Liver (tissue), 3 donors: ENCODE results near the gene ATP6V0A4.

ENCODE experiments used
- FOXA2 ChIP-seq: IDR thresholded peaks from 2 replicates; pipeline ENCODE4 v1.6.1; 2016; ENCODE audit warnings: antibody characterized with exemption
- GABPA ChIP-seq, 2 donors: IDR thresholded peaks in 1 of 2; conservative IDR thresholded peaks in 1 of 2; 2 replicates each; pipeline ENCODE4 v1.6.1; 2016; ENCODE audit warnings: antibody characterized with exemption in 2 of 2, mild to moderate bottlenecking in 1 of 2, moderate library complexity in 1 of 2
- RAD21 ChIP-seq, 2 donors: IDR thresholded peaks; 2 replicates each; pipeline ENCODE4 v1.6.1; 2016; ENCODE audit warnings: antibody characterized with exemption in 2 of 2, mild to moderate bottlenecking in 2 of 2
- RXRA ChIP-seq, 2 donors: IDR thresholded peaks; 2 replicates each; pipeline ENCODE4 v1.6.1; 2017 to 2018; ENCODE audit warnings: antibody characterized with exemption in 2 of 2, mild to moderate bottlenecking in 1 of 2
- SP1 ChIP-seq: IDR thresholded peaks from 2 replicates; pipeline ENCODE4 v1.6.1; 2018; ENCODE audit warnings: antibody characterized with exemption, mild to moderate bottlenecking
- YY1 ChIP-seq: IDR thresholded peaks from 2 replicates; pipeline ENCODE4 v1.6.1; 2016; ENCODE audit warnings: antibody characterized with exemption, mild to moderate bottlenecking
- TF ChIP-seq, protein P1 (sequence below): IDR thresholded peaks from 2 replicates; pipeline ENCODE4 v1.6.1; 2016; ENCODE audit warnings: antibody characterized with exemption
- TF ChIP-seq, protein P2 (sequence below): IDR thresholded peaks from 2 replicates; pipeline ENCODE4 v1.6.1; 2016; ENCODE audit warnings: antibody characterized with exemption
- TF ChIP-seq, protein P3 (sequence below): IDR thresholded peaks from 2 replicates; pipeline ENCODE4 v1.6.1; 2016; ENCODE audit warnings: antibody characterized with exemption, mild to moderate bottlenecking
- TF ChIP-seq, protein P4 (sequence below): fragments of 150-350 bp; IDR thresholded peaks from 2 replicates; pipeline ENCODE4 v1.5.1; 2017; ENCODE audit warnings: improper control_type of control experiment, low read depth, low read length; ENCODE audit not compliant: missing input control
- TF ChIP-seq, protein P5 (sequence below): IDR thresholded peaks from 2 replicates; pipeline ENCODE4 v1.6.1; 2016; ENCODE audit warnings: antibody characterized with exemption
- donor health status: healthy.
- donor health status: healthy.

DNA sequence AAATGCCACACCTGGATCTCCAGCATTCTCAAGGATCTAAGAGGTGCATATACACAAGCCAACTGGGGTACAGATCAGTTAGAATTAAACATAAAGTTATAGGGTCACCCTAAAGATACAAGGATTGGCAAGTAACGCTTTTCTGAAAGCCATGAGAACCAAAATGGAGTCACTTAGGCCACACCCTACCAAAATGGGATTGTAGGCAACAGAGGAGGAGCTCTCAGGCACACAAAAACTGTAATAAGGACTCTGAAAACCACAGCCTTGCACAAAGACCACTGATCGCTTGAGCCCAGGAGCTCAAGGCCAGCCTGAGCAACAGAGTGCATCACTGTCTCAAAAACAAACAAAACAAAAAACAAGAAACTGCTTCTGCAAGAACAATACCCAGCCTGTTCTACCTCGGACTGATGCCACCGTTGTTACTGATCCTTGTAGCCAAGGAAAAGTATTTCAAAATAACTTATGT, 132.3 kb downstream of the ATP6V0A4 start:
- TF ChIP-seq, protein P1, sequence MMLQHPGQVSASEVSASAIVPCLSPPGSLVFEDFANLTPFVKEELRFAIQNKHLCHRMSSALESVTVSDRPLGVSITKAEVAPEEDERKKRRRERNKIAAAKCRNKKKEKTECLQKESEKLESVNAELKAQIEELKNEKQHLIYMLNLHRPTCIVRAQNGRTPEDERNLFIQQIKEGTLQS, result no peak
- TF ChIP-seq, protein P2, sequence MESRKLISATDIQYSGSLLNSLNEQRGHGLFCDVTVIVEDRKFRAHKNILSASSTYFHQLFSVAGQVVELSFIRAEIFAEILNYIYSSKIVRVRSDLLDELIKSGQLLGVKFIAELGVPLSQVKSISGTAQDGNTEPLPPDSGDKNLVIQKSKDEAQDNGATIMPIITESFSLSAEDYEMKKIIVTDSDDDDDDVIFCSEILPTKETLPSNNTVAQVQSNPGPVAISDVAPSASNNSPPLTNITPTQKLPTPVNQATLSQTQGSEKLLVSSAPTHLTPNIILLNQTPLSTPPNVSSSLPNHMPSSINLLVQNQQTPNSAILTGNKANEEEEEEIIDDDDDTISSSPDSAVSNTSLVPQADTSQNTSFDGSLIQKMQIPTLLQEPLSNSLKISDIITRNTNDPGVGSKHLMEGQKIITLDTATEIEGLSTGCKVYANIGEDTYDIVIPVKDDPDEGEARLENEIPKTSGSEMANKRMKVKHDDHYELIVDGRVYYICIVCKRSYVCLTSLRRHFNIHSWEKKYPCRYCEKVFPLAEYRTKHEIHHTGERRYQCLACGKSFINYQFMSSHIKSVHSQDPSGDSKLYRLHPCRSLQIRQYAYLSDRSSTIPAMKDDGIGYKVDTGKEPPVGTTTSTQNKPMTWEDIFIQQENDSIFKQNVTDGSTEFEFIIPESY, result no peak
- TF ChIP-seq, protein P3, sequence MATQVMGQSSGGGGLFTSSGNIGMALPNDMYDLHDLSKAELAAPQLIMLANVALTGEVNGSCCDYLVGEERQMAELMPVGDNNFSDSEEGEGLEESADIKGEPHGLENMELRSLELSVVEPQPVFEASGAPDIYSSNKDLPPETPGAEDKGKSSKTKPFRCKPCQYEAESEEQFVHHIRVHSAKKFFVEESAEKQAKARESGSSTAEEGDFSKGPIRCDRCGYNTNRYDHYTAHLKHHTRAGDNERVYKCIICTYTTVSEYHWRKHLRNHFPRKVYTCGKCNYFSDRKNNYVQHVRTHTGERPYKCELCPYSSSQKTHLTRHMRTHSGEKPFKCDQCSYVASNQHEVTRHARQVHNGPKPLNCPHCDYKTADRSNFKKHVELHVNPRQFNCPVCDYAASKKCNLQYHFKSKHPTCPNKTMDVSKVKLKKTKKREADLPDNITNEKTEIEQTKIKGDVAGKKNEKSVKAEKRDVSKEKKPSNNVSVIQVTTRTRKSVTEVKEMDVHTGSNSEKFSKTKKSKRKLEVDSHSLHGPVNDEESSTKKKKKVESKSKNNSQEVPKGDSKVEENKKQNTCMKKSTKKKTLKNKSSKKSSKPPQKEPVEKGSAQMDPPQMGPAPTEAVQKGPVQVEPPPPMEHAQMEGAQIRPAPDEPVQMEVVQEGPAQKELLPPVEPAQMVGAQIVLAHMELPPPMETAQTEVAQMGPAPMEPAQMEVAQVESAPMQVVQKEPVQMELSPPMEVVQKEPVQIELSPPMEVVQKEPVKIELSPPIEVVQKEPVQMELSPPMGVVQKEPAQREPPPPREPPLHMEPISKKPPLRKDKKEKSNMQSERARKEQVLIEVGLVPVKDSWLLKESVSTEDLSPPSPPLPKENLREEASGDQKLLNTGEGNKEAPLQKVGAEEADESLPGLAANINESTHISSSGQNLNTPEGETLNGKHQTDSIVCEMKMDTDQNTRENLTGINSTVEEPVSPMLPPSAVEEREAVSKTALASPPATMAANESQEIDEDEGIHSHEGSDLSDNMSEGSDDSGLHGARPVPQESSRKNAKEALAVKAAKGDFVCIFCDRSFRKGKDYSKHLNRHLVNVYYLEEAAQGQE, result no peak
- TF ChIP-seq, protein P4, sequence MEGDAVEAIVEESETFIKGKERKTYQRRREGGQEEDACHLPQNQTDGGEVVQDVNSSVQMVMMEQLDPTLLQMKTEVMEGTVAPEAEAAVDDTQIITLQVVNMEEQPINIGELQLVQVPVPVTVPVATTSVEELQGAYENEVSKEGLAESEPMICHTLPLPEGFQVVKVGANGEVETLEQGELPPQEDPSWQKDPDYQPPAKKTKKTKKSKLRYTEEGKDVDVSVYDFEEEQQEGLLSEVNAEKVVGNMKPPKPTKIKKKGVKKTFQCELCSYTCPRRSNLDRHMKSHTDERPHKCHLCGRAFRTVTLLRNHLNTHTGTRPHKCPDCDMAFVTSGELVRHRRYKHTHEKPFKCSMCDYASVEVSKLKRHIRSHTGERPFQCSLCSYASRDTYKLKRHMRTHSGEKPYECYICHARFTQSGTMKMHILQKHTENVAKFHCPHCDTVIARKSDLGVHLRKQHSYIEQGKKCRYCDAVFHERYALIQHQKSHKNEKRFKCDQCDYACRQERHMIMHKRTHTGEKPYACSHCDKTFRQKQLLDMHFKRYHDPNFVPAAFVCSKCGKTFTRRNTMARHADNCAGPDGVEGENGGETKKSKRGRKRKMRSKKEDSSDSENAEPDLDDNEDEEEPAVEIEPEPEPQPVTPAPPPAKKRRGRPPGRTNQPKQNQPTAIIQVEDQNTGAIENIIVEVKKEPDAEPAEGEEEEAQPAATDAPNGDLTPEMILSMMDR, result no peak
- TF ChIP-seq RAD21 (IDR thresholded peaks at IDR 0.05), result no peak
- no peak for TF ChIP-seq YY1
- no peak for TF ChIP-seq SP1
- no peak for TF ChIP-seq RXRA (IDR thresholded peaks at IDR 0.05)
- TF ChIP-seq GABPA (IDR thresholded peaks at IDR 0.05 in 1 of 2, conservative IDR thresholded peaks at IDR 0.05 in 1 of 2), result no peak
- TF ChIP-seq, protein P5, sequence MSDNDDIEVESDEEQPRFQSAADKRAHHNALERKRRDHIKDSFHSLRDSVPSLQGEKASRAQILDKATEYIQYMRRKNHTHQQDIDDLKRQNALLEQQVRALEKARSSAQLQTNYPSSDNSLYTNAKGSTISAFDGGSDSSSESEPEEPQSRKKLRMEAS, result no peak
- TF ChIP-seq FOXA2, result no peak
